Measurements from ENCODE around the gene AURKAIP1. TPM values are rescaled to one million over a fixed set of nuclear protein-coding genes. Genes with fewer than 3 reads are reported as not detected.

AURKAIP1 gene
- total RNA-seq, 2 donors from 2014 or later = 106 to 216 TPM

DNA sequence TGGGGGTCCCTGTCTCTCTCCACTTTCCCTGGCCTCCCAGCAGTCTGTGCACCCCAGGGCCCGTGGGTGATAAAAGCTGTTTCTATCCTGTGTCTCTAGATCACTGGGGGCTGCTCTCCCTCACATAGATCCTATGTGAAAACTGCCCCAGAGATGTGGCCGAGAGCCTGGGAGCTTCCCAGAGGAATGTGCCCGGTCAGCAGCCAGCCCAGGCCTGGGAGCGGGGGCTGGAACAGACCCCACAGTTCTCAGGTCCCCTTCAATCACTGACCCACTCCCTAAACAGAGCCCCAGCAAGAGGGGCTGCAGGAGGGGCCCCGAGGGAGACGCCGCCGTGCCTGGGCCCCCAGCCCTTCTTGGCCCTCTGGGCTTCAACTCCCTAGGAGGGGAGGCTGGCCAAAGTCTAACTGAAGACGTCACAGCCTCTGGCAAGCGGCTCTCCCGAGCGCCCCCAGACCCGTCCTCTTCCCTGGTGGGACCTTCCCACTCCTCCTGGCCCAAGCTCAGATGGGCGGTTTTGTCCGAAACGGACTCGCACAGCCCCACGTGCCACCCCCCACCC, 17.1 kb downstream of the AURKAIP1 start:
- ATAC-seq (no peak), DNase-seq (ENCODE audit: low spot score) (no peak)
- peaks cover 0 to 5% of the 10 kb centered on the region in 2 donors for H3K4me1 Mint-ChIP-seq (ENCODE audit: low read depth in 2 of 2)
- H3K36me3 Mint-ChIP-seq = no peaks in the 10 kb centered on the region
- peaks cover 10 to 11% of the 10 kb centered on the region in 2 donors for H3K27me3 Mint-ChIP-seq
- no peak overlapping the region for H3K27ac Mint-ChIP-seq
- no peak overlapping the region for H3K4me3 Mint-ChIP-seq
- H3K9me3 Mint-ChIP-seq = no peaks in the 10 kb centered on the region

- DNase-seq (ENCODE audit: low spot score) = no peak
- Mint-ChIP-seq H3K4me1 (ENCODE audit: low read depth in 2 of 2) (peaks cover 0 to 10% of the 10 kb centered on the region in 2 donors), H3K9me3 (no peaks in the 10 kb centered on the region), H3K4me3 (no peak overlapping the region), H3K27ac (no peak overlapping the region), H3K27me3 (peaks cover 10 to 14% of the 10 kb centered on the region in 2 donors), H3K36me3 (no peaks in the 10 kb centered on the region)
- no peak for ATAC-seq
These were observed 18.1 kb downstream of the AURKAIP1 start for GRCh38 chr1:1356796-1357401.

GRCh38 chr1:1356166-1356795, 18.7 kb downstream of the AURKAIP1 start:
- DNase-seq (ENCODE audit: low spot score) = no peak
- Mint-ChIP-seq H3K9me3 (no peaks in the 10 kb centered on the region), H3K27ac (no peak overlapping the region), H3K4me3 (no peak overlapping the region), H3K4me1 (ENCODE audit: low read depth in 2 of 2) (peaks cover 0 to 10% of the 10 kb centered on the region in 2 donors), H3K27me3 (peaks cover 9 to 14% of the 10 kb centered on the region in 2 donors), H3K36me3 (no peaks in the 10 kb centered on the region)
- ATAC-seq = no peak

DNA sequence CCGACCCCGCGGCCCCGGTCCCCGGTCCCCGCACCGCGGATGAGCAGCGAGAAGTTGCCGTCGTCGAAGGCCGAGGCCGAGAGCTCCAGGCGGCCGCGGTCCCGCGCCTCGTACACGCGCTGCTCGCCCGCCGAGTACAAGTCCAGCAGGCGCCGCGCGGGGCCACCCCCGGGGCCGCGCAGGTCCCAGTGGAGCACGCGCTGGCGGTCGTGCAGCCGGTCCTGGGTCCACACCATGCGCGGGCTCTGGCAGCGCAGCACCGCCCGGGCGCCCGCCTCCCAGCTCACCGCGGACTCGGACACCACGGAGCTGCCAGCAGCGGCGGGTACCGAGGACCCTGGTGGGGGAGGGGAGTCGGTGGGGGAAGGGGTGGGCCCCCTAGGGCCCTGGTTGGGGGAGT, 19.6 kb downstream of the AURKAIP1 start:
- H3K27ac Mint-ChIP-seq = no peak overlapping the region
- DNase-seq (ENCODE audit: low spot score) (no peak), ATAC-seq (peak; percentile 29 to 52)
- H3K27me3 Mint-ChIP-seq = peaks cover under 1 to 9% of the 10 kb centered on the region in 2 donors
- no peaks in the 10 kb centered on the region for H3K9me3 Mint-ChIP-seq
- no peaks in the 10 kb centered on the region for H3K36me3 Mint-ChIP-seq
- peaks cover 0 to 10% of the 10 kb centered on the region in 2 donors for H3K4me1 Mint-ChIP-seq (ENCODE audit: low read depth in 2 of 2)
- no peak overlapping the region for H3K4me3 Mint-ChIP-seq

- H3K27ac Mint-ChIP-seq = no peak overlapping the region
- no peak for DNase-seq (ENCODE audit: low spot score)
- H3K27me3 Mint-ChIP-seq = peaks cover 0 to 9% of the 10 kb centered on the region in 2 donors
- no peak overlapping the region for H3K4me3 Mint-ChIP-seq
- H3K4me1 Mint-ChIP-seq (ENCODE audit: low read depth in 2 of 2) = peaks cover 0 to 10% of the 10 kb centered on the region in 2 donors
- no peaks in the 10 kb centered on the region for H3K9me3 Mint-ChIP-seq
- no peak for ATAC-seq
- no peaks in the 10 kb centered on the region for H3K36me3 Mint-ChIP-seq
These were observed 20.4 kb downstream of the AURKAIP1 start for GRCh38 chr1:1354271-1355247.

DNA sequence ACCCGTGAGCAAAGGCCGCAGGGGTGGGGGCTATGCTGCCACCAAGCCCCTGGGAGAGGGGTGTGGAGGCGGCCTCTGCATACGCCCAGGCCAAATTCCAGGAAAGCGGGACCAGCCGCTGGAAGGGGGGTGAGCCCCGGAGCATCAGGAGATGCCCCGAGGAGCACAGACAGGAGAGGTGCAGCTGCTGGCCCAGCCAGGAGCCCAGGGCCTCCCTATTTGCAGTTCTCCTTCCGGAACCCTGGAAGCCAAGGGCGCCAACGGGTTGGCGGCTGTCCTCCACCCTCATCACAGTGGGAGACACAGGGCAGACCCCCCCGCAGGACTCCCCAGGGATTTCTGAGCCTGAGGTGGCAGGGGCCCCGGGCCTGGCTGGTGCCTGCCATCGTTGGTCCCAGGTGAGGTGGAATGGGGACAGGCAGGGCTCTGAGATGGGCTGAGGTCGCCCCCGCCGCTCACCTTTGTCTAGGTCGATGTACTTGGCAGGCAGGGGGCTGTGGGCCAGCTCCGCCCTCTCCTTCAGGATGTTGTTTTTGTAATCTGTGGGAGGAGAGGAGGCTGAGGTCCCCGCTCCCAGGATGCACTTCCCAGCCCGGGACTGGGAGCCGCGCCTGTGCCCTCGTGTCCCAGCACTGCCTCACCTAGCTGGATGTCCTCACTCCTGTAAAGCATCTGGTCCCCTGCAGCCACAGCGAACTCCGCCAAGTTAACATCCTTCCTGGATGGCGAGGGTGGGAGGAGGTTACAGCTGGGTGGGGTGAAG, 21.4 kb downstream of the AURKAIP1 start:
- Mint-ChIP-seq H3K27ac (no peak overlapping the region), H3K4me3 (no peak overlapping the region)
- ATAC-seq = no peak

DNA sequence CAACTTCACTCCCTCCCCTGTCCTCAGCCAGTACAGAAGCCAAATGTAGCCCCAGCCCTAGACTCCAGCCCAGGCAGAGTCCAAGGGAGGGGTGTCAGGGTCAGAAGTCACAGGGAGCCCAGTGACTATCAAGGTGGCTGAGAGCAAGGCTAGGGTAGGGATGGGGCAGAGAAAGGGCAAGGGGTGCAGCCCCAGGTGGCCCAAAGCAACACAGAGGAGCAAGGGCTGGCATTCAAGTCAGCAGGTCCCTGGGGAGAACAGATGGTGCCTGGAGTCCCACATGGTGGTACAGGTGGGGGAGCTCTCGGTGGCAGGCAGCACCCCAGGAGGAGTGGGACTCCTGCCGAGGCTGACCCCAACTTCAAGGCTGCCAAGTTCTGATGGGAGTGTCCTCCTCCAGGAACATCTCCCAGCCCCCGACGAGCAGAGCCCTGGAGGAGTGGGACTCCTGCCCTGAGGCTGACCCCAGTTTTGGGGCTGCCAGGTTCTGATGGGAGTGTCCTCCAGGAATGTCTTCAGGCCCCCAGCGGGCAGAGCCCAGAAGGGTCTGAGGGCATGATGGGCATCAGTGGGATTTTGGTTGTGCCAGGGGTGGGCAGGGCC, 22.1 kb downstream of the AURKAIP1 start:
- Mint-ChIP-seq H3K36me3 (no peaks in the 10 kb centered on the region), H3K27me3 (peaks cover 0 to 8% of the 10 kb centered on the region in 2 donors), H3K4me3 (no peak overlapping the region), H3K27ac (no peak overlapping the region), H3K9me3 (no peaks in the 10 kb centered on the region), H3K4me1 (ENCODE audit: low read depth in 2 of 2) (peaks cover 0 to 7% of the 10 kb centered on the region in 2 donors)
- ATAC-seq (no peak), DNase-seq (ENCODE audit: low spot score) (no peak)

More for the DNA sequence above, 21.4 kb downstream of the AURKAIP1 start:
- Mint-ChIP-seq H3K27me3 (peaks cover 0 to 9% of the 10 kb centered on the region in 2 donors), H3K36me3 (no peaks in the 10 kb centered on the region), H3K4me1 (ENCODE audit: low read depth in 2 of 2) (peaks cover 0 to 7% of the 10 kb centered on the region in 2 donors), H3K9me3 (no peaks in the 10 kb centered on the region)
- DNase-seq (ENCODE audit: low spot score) = no peak

- H3K4me3 Mint-ChIP-seq = peak overlapping the region; percentile 62
These were observed 23.2 kb downstream of the AURKAIP1 start for GRCh38 chr1:1351511-1352427.

DNA sequence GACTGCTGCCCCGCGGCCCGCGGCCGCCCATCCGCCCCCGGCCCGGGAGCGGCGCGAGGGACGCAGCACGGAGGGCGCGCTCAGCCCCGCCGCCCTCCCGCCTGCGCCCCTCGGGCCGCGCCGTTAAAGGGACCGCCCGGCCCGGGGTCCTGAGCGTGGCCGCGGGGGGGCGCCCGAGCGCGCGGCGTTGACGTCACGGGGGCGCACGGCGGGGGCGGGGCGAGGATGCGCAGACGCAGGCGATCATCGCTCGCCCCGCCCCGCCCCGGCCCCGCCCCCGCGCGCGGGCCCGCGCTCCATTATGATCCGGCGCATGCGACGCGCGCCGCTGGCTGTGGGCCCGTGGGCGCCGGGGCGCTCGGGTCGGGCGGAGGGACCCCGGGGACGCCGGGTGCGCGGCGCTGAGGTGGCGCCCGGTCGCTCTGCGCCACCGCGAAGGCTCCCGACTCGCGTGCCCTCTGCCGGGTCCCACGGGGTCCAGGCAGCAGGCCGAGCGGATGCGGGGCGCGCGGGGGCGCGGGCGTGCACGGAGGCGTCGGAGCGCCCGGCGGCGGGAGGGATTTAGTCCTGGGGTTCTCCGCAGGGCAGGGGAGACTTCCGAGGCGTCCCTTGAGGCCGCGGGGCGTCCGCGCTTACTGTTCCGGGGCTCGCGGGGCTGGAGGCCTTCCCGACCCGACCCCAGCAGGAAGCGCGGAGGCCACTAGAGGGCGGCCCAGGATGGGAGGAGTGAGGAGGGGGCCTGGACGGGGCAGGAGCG, 25.6 kb downstream of the AURKAIP1 start, which contains the start of gene DVL1:
Gene DVL1 (minus strand): TSS at position 163 of the 757 bp plus-strand sequence. CDS start 353 bp downstream, outside the sequence.
- no peaks in the 10 kb centered on the region for H3K9me3 Mint-ChIP-seq
- H3K27me3 Mint-ChIP-seq = peaks cover 0 to 6% of the 10 kb centered on the region in 2 donors
- peak within 1 kb of the TSS; percentile 69 for H3K4me3 Mint-ChIP-seq
- peak; percentile 88 to 91 for ATAC-seq
- no peak within 1 kb of the TSS for H3K27ac Mint-ChIP-seq
- no peaks in the 10 kb centered on the region for H3K36me3 Mint-ChIP-seq
- DNase-seq (ENCODE audit: low spot score) = peak; percentile 84
- H3K4me1 Mint-ChIP-seq (ENCODE audit: low read depth in 2 of 2) = peaks cover 0 to 14% of the 10 kb centered on the region in 2 donors

More at GRCh38 chr1:1351511-1352427, 23.2 kb downstream of the AURKAIP1 start:
- H3K9me3 Mint-ChIP-seq = no peaks in the 10 kb centered on the region
- peaks cover 0 to 6% of the 10 kb centered on the region in 2 donors for H3K27me3 Mint-ChIP-seq
- DNase-seq (ENCODE audit: low spot score) = no peak
- ATAC-seq = no peak
- H3K4me1 Mint-ChIP-seq (ENCODE audit: low read depth in 2 of 2) = peaks cover 0 to 12% of the 10 kb centered on the region in 2 donors
- peak overlapping the region; percentile 26 to 60 for H3K27ac Mint-ChIP-seq
- no peaks in the 10 kb centered on the region for H3K36me3 Mint-ChIP-seq

DNA sequence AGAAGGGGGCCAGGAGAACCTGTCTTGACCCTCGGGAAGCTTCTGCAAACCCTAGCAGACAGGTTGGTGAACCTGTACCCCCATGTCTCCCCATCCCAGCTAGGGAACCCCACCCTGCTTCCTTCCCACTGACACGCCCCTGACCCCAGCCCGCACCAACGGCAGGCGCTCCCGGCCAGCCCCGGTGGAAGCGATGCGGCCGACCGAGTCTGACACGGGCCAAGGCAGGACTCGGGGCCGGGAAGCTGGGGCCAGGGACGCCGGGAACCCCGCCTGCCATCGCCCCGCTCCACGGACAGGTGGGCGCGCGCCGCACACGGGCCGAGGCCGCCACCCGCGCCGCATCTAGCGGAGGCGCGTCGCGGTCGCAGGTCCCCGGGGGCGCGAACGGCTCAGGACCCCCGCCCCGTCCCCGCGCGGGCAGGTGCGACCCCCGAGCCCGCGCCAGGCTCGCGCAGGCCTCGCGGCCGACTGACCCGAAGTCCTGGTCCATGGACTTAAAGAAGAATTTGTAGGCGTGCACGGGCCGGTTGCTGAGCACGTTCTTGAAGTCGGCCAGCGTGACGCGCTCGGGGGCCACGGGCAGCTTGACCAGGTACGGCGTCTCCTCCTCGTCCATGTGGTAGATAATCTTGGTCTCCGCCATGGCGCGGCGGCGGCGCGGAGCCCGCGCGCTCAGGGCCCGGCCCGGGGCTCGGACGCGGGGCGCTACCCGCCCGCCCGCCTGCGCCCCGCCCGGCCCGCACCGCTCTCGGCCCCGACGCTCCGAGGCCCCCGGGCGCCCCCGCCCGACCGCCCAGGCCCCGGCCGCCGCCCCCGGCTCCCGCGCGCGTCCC, 26.4 kb downstream of the AURKAIP1 start:
- no peak overlapping the region for H3K27ac Mint-ChIP-seq
- ATAC-seq (peak; percentile 53 to 64), DNase-seq (ENCODE audit: low spot score) (no peak)
- H3K9me3 Mint-ChIP-seq = no peaks in the 10 kb centered on the region
- no peaks in the 10 kb centered on the region for H3K36me3 Mint-ChIP-seq
- H3K4me1 Mint-ChIP-seq (ENCODE audit: low read depth in 2 of 2) = peaks cover 0 to 11% of the 10 kb centered on the region in 2 donors
- H3K27me3 Mint-ChIP-seq = peaks cover 0 to 3% of the 10 kb centered on the region in 2 donors
- H3K4me3 Mint-ChIP-seq = peak overlapping the region; percentile 69

All from natural killer cell treated with Interleukin-12 subunit alpha and Interleukin-12 subunit beta and Interleukin-15 and Interleukin-18, amount 100 ng/mL, for 72 hours (primary cell).